HEK293 (cell line): ENCODE results near the gene EXOC8.

ENCODE experiments used
- CTCF ChIA-PET: fragments of 350-600 bp; formaldehyde crosslinking; extraction: SDS; loops from one replicate; lab custom pipeline; 2021; ENCODE audit warnings: antibody characterized with exemption; lab: Yijun Ruan, JAX
- POLR2A ChIA-PET: fragments of 300-600 bp; formaldehyde crosslinking; extraction: SDS; loops from one replicate; lab custom pipeline; 2020; ENCODE audit warnings: antibody characterized with exemption, inconsistent platforms; lab: Yijun Ruan, JAX
- H3K27ac ChIP-seq: fragments of 200-500 bp; sonication (Bioruptor generic); 2 replicates; pipeline ENCODE4 v1.5.1; 2014; ENCODE audit warnings: low read depth, low read length, control low read depth, inconsistent platforms; ENCODE audit errors: extremely low read depth
- H3K36me3 ChIP-seq, 2 experiments: fragments of 200-500 bp in 1 of 2; sonication (Bioruptor generic) in 1 of 2; 1 replicate in 1 of 2; 2 replicates in 1 of 2; pipeline ENCODE4 v1.5.1; 2014 to 2017; ENCODE audit warnings: inconsistent platforms in 2 of 2, low read length in 2 of 2; ENCODE audit not compliant: control insufficient read depth in 2 of 2, insufficient read depth in 1 of 2
- H3K4me1 ChIP-seq: fragments of 200-500 bp; sonication (Bioruptor generic); 2 replicates; pipeline ENCODE4 v1.5.1; 2014; ENCODE audit warnings: mild to moderate bottlenecking, low read length, inconsistent platforms; ENCODE audit not compliant: control insufficient read depth, insufficient read depth
- H3K4me3 ChIP-seq: 2 replicates; pipeline ENCODE4 v1.5.1; 2011; ENCODE audit warnings: low read depth, mild to moderate bottlenecking, control low read depth, low read length, moderate library complexity
- H3K9me3 ChIP-seq: fragments of 200-500 bp; sonication (Bioruptor generic); 2 replicates; pipeline ENCODE4 v1.5.1; 2014; ENCODE audit warnings: low read depth, low read length, inconsistent platforms; ENCODE audit not compliant: control insufficient read depth, insufficient read depth
- IKZF3 ChIP-seq: fragments of 450-650 bp; IDR thresholded peaks from 2 replicates; pipeline ENCODE4 v1.5.0; 2018; ENCODE audit warnings: missing biosample characterization, mild to moderate bottlenecking, missing genetic modification characterization, moderate library complexity
- KLF16 ChIP-seq: fragments of 450-650 bp; formaldehyde crosslinking; IDR thresholded peaks from 2 replicates; pipeline ENCODE4 v1.5.1; 2017; ENCODE audit warnings: missing biosample characterization, missing genetic modification characterization
- MYNN ChIP-seq: fragments of 450-650 bp; formaldehyde crosslinking; IDR thresholded peaks from 2 replicates; pipeline ENCODE4 v1.5.1; 2016; ENCODE audit warnings: missing biosample characterization, missing genetic modification characterization, borderline replicate concordance
- ZNF184 ChIP-seq: fragments of 450-650 bp; IDR thresholded peaks from 2 replicates; pipeline ENCODE4 v1.5.1; 2018; ENCODE audit warnings: missing biosample characterization, mild to moderate bottlenecking, missing genetic modification characterization
- ZNF26 ChIP-seq: fragments of 450-650 bp; formaldehyde crosslinking; IDR thresholded peaks from 2 replicates; pipeline ENCODE4 v1.5.1; 2016; ENCODE audit warnings: missing biosample characterization, missing genetic modification characterization
- ZNF280D ChIP-seq: fragments of 450-650 bp; formaldehyde crosslinking; IDR thresholded peaks from 2 replicates; pipeline ENCODE4 v1.5.1; 2016; ENCODE audit warnings: missing biosample characterization, missing genetic modification characterization
- ZNF501 ChIP-seq: fragments of 450-650 bp; formaldehyde crosslinking; IDR thresholded peaks from 2 replicates; pipeline ENCODE4 v1.5.1; 2016; ENCODE audit warnings: missing biosample characterization, missing genetic modification characterization
- ZNF529 ChIP-seq: fragments of 450-650 bp; formaldehyde crosslinking; IDR thresholded peaks from 2 replicates; pipeline ENCODE4 v1.5.1; 2017; ENCODE audit warnings: missing genetic modification characterization, missing biosample characterization; ENCODE audit not compliant: insufficient replicate concordance
- ZNF555 ChIP-seq: fragments of 450-650 bp; formaldehyde crosslinking; conservative IDR thresholded peaks from 2 replicates; pipeline ENCODE4 v1.5.1; 2017; ENCODE audit warnings: missing biosample characterization, mild to moderate bottlenecking, missing genetic modification characterization, inconsistent platforms
- ZNF571 ChIP-seq: fragments of 450-650 bp; formaldehyde crosslinking; IDR thresholded peaks from 2 replicates; pipeline ENCODE4 v1.5.0; 2017; ENCODE audit warnings: missing biosample characterization, missing genetic modification characterization
- ZNF664 ChIP-seq: fragments of 450-650 bp; formaldehyde crosslinking; IDR thresholded peaks from 2 replicates; pipeline ENCODE4 v1.5.1; 2016; ENCODE audit warnings: missing biosample characterization, missing genetic modification characterization
- ZNF776 ChIP-seq: fragments of 450-650 bp; formaldehyde crosslinking; IDR thresholded peaks from 2 replicates; pipeline ENCODE4 v1.5.0; 2017; ENCODE audit warnings: missing biosample characterization, missing genetic modification characterization, borderline replicate concordance
- ZSCAN23 ChIP-seq: fragments of 450-650 bp; formaldehyde crosslinking; IDR thresholded peaks from 2 replicates; pipeline ENCODE4 v1.5.1; 2016; ENCODE audit warnings: missing biosample characterization, missing genetic modification characterization
- TF ChIP-seq, protein P1 (sequence below): fragments of 450-650 bp; formaldehyde crosslinking; IDR thresholded peaks from 2 replicates; pipeline ENCODE4 v1.5.1; 2016; ENCODE audit warnings: missing biosample characterization, missing genetic modification characterization

The EXOC8 gene

DNA sequence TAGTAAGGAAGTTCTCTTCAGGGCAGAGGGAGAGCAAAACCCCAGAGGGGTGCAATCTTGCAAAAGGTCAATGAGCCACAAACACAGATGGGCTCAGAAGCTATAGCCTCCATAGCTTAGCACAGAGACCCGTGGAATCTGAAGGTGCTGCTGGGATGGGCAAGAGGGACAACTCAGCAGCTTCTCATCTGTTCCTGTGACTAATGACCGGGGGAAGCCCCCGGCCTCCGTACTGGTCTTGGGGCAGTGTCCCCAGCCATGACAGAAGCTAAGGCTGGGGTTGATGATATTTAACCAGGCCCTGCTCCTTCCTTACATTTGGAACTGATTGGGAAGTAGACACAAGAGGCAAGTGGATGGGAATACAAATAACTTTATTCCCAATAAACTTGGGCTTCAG lies 19.1 kb downstream of the EXOC8 start:
- Histone ChIP-seq H3K9me3 (no peaks in the 10 kb centered on the region), H3K36me3 (no peaks in the 10 kb centered on the region), H3K4me3 (no peak overlapping the region), H3K4me1 (no peaks in the 10 kb centered on the region), H3K27ac (no peak overlapping the region)
- ChIA-PET CTCF (interaction anchor here (0.7 kb wide), 1 partner anchor 78 kb away, joined by 3 read pairs; no protein-coding TSS in a partner anchor), POLR2A (interaction anchor here (1.6 kb wide), 1 partner anchor 19 kb away, joined by 5 read pairs; the partner anchor contains the start of gene EXOC8)
- TF ChIP-seq ZNF280D (tag by site-specific recombination) (no peak), MYNN (tag by site-specific recombination) (no peak), ZNF184 (no peak), ZNF529 (tag by site-specific recombination) (no peak), ZNF501 (tag by site-specific recombination) (no peak), IKZF3 (no peak), ZNF555 (no peak), ZNF664 (tag by site-specific recombination) (no peak)

- POLR2A ChIA-PET, result interaction anchor here (1.6 kb wide), 1 partner anchor 20 kb away, joined by 5 read pairs; the partner anchor contains the start of gene EXOC8
Measured at GRCh38 chr1:231318015-231318355, 19.7 kb downstream of the EXOC8 start.

More at GRCh38 chr1:231318015-231318355, 19.7 kb downstream of the EXOC8 start:
- CTCF ChIA-PET, result interaction anchor here (0.7 kb wide), 2 partner anchors 78 to 480 kb away, joined by 3 to 4 read pairs; no protein-coding TSS in a partner anchor
- Histone ChIP-seq H3K4me1 (no peaks in the 10 kb centered on the region), H3K27ac (no peak overlapping the region), H3K4me3 (no peak overlapping the region), H3K9me3 (no peaks in the 10 kb centered on the region), H3K36me3 (no peaks in the 10 kb centered on the region)
- TF ChIP-seq KLF16 (tag by site-specific recombination) (no peak), ZNF571 (tag by site-specific recombination) (no peak), ZNF776 (tag by site-specific recombination) (no peak), ZSCAN23 (no peak), IKZF3 (no peak), ZNF184 (no peak), ZNF26 (tag by site-specific recombination) (no peak)
- TF ChIP-seq, protein P1, sequence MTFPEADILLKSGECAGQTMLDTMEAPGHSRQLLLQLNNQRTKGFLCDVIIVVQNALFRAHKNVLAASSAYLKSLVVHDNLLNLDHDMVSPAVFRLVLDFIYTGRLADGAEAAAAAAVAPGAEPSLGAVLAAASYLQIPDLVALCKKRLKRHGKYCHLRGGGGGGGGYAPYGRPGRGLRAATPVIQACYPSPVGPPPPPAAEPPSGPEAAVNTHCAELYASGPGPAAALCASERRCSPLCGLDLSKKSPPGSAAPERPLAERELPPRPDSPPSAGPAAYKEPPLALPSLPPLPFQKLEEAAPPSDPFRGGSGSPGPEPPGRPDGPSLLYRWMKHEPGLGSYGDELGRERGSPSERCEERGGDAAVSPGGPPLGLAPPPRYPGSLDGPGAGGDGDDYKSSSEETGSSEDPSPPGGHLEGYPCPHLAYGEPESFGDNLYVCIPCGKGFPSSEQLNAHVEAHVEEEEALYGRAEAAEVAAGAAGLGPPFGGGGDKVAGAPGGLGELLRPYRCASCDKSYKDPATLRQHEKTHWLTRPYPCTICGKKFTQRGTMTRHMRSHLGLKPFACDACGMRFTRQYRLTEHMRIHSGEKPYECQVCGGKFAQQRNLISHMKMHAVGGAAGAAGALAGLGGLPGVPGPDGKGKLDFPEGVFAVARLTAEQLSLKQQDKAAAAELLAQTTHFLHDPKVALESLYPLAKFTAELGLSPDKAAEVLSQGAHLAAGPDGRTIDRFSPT, result no peak
